SK-MEL-5 (cell line): ENCODE data around the gene ACTRT2. TPM values are rescaled to one million over a fixed set of nuclear protein-coding genes. Genes with fewer than 3 reads are reported as not detected.
A peak's percentile ranks its signal among the peaks of the same experiment; 100 is the strongest.

Experiments used
- DNase-seq: peaks from one replicate; pipeline ENCODE4 v3.0.0-alpha.2; 2016; ENCODE audit warnings: low read depth, low spot score
- in situ Hi-C: cut with HindIII; loops from 2 replicates; pipeline ENCODE4 v1.10.0; 2016; ENCODE audit warnings: low sequenced_read_pairs, high pct_unique_total_duplicates, low pct_unique_long_range_greater_than_20kb
- total RNA-seq: library from RNA; depleted of rRNA; stranded (reverse); fragments of >200 nt; shearing (Covaris generic); gene quantifications from 2 replicates; pipeline ENCODE4 v1.2.3, GENCODE V29; 2014

ACTRT2 gene
- total RNA-seq, 1 experiment from 2014 or later: not detected

- in situ Hi-C loops: no loop called here
- DNase-seq: no peak
Measured at GRCh38 chr1:3056641-3057040, 35.4 kb downstream of the ACTRT2 start.

DNA sequence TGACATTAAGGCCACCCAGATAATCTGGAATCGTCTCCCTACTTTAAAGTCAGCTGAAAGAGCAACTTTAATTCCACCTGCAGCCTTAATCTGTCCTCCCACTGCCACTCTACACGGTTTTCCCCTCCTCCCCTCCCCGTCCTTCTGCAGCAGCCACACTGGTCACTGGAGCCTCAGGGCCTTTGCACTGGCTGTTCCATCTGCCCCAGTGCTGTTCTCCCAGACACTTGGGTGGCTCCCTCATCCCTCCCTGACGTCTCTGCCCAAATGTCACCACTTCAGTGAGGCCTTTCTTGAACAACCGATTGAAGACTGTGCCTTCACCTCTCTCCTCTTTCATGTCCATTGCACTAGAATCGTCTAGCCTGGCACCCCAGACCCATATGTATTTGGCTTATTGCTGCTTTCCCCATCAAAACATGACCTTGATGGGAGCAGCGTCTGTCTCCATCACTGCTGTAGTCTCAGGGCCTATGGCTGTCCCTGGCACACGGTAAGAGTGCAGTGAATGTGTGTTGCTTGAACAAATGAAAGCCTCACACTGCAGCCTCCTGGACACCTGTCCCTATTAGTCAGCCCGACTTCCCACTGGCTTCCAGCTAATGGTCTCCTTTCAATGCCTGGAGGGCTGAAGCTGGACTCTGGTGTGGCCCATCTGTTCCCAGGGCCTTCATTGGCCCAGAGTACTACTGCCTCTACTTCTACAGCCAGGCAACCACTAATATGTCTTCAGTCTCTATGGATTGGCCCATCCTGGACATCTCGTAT is 37.2 kb downstream of the ACTRT2 start:
- DNase-seq: no peak
- in situ Hi-C loops: no loop called here

- in situ Hi-C loops: no loop called here
- no peak for DNase-seq
Measured at GRCh38 chr1:3060127-3060526, 38.9 kb downstream of the ACTRT2 start.

- in situ Hi-C loops: no loop called here
- DNase-seq: no peak
Measured at GRCh38 chr1:3060601-3061551, 39.6 kb downstream of the ACTRT2 start.

- in situ Hi-C loops: no loop called here
- DNase-seq: no peak
Measured at GRCh38 chr1:3061566-3061965, 40.3 kb downstream of the ACTRT2 start.

GRCh38 chr1:3061981-3062615 is 40.8 kb downstream of the ACTRT2 start:
- in situ Hi-C loops: no loop called here
- DNase-seq: no peak

GRCh38 chr1:3062616-3063378 is 41.5 kb downstream of the ACTRT2 start:
- in situ Hi-C loops: no loop called here
- no peak for DNase-seq

DNA sequence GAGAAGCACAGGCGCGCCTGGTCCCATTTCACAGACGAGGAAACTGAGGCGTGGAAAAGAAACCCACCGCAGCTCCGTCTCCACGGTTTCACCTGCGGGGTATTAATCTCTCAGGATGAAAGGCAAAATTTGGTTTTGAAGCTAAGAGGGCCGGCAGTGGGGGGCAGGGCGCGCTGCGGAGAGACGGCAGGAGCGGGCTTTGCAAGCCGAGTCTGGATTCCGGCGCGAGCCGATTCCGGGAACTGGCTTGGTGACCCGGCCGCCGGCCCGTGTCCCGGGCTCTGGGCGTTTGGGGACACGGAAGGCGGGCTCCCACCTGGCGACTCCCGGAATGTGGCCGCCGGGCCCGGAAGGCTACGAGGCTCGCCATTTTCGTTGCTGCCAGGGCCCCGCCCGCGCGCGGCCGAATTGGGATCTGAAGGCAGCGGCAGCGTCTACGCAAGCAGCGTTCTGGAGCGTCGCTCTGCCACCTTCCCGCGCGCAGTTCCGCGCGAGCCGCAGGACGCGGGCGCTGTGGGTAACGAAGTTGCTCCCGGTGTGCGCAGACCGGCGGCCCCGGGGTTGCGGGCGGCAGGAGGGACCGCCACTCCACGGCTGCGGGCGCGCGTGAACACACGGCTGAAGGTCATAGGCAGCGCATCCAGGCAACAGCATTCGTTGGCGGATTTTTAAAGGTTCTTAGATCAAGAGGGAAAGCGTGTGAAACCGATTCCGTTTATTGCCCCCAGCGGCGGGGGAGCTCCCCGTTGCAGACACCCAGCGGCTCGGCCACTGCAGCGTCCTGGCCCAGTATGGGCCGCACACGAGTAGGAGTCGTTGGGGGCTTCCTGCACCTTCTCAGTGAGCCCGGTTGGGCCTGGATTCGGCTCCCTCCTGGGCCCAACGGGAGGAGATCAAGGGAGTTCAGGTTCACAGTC is 42.4 kb downstream of the ACTRT2 start:
- in situ Hi-C loops: no loop called here

DNA sequence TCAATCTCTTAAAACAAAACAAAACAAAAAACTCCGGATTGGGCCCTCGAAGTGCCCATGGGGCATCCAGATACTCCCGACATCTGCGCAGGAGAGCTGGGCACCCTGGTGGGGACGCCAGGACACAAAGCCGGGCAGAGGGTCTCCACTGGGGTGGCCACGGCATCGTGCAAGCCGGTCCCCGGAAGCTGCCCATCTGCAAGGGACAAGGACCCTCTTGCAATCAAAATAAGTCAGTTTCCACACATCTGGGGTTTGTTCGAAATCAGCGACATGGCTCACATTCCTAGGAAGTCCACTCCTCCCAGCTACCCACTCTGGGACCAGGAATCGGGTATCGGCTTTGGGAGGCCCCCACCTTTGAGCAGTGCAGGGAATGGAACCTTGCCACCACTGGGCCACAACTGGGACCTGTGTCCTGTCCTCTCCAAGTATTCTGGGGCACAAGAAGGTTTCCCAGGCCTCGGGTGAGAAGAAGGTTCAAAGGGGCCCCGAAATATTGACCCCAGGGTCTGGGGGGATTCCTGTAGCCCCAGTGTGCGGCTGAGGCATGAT is 43.1 kb downstream of the ACTRT2 start:
- in situ Hi-C loops: no loop called here
- DNase-seq: no peak

More for the DNA sequence above, 42.4 kb downstream of the ACTRT2 start:
- no peak for DNase-seq

GRCh38 chr1:3064901-3065300 is 43.6 kb downstream of the ACTRT2 start:
- DNase-seq: no peak
- in situ Hi-C loops: no loop called here

GRCh38 chr1:3065396-3065795 is 44.1 kb downstream of the ACTRT2 start:
- in situ Hi-C loops: no loop called here

GRCh38 chr1:3065797-3066196 is 44.5 kb downstream of the ACTRT2 start:
- no peak for DNase-seq
- in situ Hi-C loops: no loop called here

More at GRCh38 chr1:3065396-3065795, 44.1 kb downstream of the ACTRT2 start:
- no peak for DNase-seq

DNA sequence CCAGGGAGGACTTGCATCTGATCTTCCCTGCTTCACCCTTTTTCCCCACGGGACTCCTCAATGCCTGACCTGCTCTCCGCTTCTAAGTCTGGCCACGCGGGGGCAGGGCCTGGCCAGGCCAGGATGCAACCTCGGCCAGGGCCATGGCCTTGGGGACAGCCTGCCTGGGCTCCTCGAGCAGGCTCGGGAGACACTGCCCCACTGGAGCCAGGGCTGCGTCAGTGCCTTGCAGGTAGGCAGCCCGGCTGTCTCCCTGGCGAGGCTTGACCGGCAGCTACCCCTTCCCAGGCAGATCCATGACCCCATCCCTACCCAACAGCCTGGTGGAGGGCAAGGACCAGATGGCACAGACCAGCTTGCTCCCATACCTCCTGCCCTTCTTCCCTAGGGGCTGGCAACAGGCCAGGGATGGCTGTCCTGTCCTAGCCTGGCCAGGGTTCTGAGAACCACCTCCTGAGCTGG is 45.0 kb downstream of the ACTRT2 start:
- DNase-seq: peak; percentile 53
- in situ Hi-C loops: no loop called here

GRCh38 chr1:3066826-3067225 is 45.6 kb downstream of the ACTRT2 start:
- in situ Hi-C loops: no loop called here
- no peak for DNase-seq

- in situ Hi-C loops: no loop called here
- no peak for DNase-seq
Measured at GRCh38 chr1:3067301-3067670, 46.0 kb downstream of the ACTRT2 start.
